Loucy (cell line): Measurements from ENCODE around the gene RNF38.

Experiments
- H2AFZ ChIP-seq: fragments of 200-600 bp; sonication (generic); 2 replicates; pipeline ENCODE4 v1.6.0; 2016; ENCODE audit warnings: antibody characterized with exemption, mild to moderate bottlenecking, low read length, moderate library complexity
- H3F3A ChIP-seq: fragments of 200-600 bp; 2 replicates; pipeline ENCODE4 v1.6.0; 2016; ENCODE audit warnings: antibody characterized with exemption, low read depth, mild to moderate bottlenecking
- H3K27me3 ChIP-seq: fragments of 200-600 bp; sonication (generic); 2 replicates; pipeline ENCODE4 v1.6.1; 2014; ENCODE audit warnings: low read length, mild to moderate bottlenecking; ENCODE audit not compliant: insufficient read depth, poor library complexity, severe bottlenecking
- H3K36me3 ChIP-seq: fragments of 200-600 bp; sonication (generic); 2 replicates; pipeline ENCODE4 v1.6.1; 2016; ENCODE audit warnings: low read length; ENCODE audit not compliant: insufficient read depth
- H3K4me1 ChIP-seq: fragments of 200-600 bp; sonication (generic); 2 replicates; pipeline ENCODE4 v1.5.1; 2014; ENCODE audit warnings: low read length, mild to moderate bottlenecking; ENCODE audit not compliant: insufficient read depth, poor library complexity, severe bottlenecking
- H3K4me2 ChIP-seq: fragments of 200-600 bp; sonication (generic); 2 replicates; pipeline ENCODE4 v1.6.0; 2014; ENCODE audit warnings: antibody characterized with exemption, low read length, low read depth, mild to moderate bottlenecking; ENCODE audit not compliant: poor library complexity, severe bottlenecking
- H3K4me3 ChIP-seq: fragments of 200-600 bp; sonication (generic); 2 replicates; pipeline ENCODE4 v1.5.1; 2014; ENCODE audit warnings: low read length, mild to moderate bottlenecking, mixed read lengths; ENCODE audit not compliant: poor library complexity, severe bottlenecking
- H3K79me2 ChIP-seq: fragments of 200-600 bp; sonication (generic); 2 replicates; pipeline ENCODE4 v1.6.1; 2014; ENCODE audit warnings: low read length; ENCODE audit not compliant: insufficient read depth
- H3K9ac ChIP-seq: fragments of 200-600 bp; sonication (generic); 2 replicates; pipeline ENCODE4 v1.6.0; 2014; ENCODE audit warnings: mild to moderate bottlenecking, low read depth, low read length, moderate library complexity; ENCODE audit not compliant: poor library complexity, severe bottlenecking
- H3K9me2 ChIP-seq: fragments of 200-600 bp; sonication (generic); replicated peaks from 2 replicates; pipeline ENCODE4 v1.6.1; 2016; ENCODE audit warnings: low read depth, low read length, mixed read lengths
- H3K9me3 ChIP-seq: fragments of 200-600 bp; sonication (generic); 2 replicates; pipeline ENCODE4 v1.6.1; 2014; ENCODE audit warnings: mild to moderate bottlenecking, antibody characterized with exemption, low read length, low read depth; ENCODE audit not compliant: insufficient read depth
- H4K20me1 ChIP-seq: fragments of 200-600 bp; sonication (generic); 2 replicates; pipeline ENCODE4 v1.6.0; 2014; ENCODE audit warnings: antibody characterized with exemption, low read length, mild to moderate bottlenecking; ENCODE audit not compliant: insufficient read depth, poor library complexity, severe bottlenecking
- EZH2phosphoT487 ChIP-seq: fragments of 200-600 bp; IDR thresholded peaks from 2 replicates; pipeline ENCODE4 v1.6.1; 2018; ENCODE audit warnings: antibody characterized with exemption, mild to moderate bottlenecking, moderate library complexity, borderline replicate concordance
- TF ChIP-seq, protein P1 (sequence below): fragments of 200-600 bp; sonication (generic); conservative IDR thresholded peaks from 2 replicates; pipeline ENCODE4 v1.5.1; 2014; ENCODE audit warnings: mild to moderate bottlenecking, antibody characterized with exemption, low read length

The RNF38 gene

DNA sequence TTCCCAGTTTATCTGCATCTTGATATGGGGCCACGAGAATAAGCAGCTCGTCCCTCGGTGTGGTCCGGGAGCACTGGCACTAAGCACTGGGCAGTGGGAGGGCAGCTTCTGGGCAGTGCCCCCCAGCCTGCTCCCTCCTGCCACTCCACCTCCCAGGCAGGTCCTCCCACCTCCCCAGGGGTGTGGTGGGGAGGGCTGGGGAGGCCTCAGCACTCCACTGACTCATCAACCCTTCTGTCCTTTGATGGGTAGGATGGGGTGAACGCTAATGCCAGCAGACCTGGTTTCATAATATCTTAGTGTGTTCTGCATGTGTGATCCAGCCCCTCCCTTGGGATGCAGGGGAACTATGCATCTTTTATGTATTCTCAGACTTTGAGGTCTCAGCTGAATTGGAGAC, 79.6 kb downstream of the RNF38 start:
- Histone ChIP-seq H3K9me2 (no peaks in the 10 kb centered on the region), H4K20me1 (no peaks in the 10 kb centered on the region), H3F3A (no peaks in the 10 kb centered on the region), H3K4me1 (peaks cover 7% of the 10 kb centered on the region), H3K4me2 (no peak overlapping the region), H3K4me3 (no peak overlapping the region), H2AFZ (no peak overlapping the region), H3K36me3 (no peaks in the 10 kb centered on the region), H3K27me3 (no peaks in the 10 kb centered on the region), H3K79me2 (no peaks in the 10 kb centered on the region), H3K9me3 (no peaks in the 10 kb centered on the region), H3K9ac (no peak overlapping the region)
- TF ChIP-seq, protein P1, sequence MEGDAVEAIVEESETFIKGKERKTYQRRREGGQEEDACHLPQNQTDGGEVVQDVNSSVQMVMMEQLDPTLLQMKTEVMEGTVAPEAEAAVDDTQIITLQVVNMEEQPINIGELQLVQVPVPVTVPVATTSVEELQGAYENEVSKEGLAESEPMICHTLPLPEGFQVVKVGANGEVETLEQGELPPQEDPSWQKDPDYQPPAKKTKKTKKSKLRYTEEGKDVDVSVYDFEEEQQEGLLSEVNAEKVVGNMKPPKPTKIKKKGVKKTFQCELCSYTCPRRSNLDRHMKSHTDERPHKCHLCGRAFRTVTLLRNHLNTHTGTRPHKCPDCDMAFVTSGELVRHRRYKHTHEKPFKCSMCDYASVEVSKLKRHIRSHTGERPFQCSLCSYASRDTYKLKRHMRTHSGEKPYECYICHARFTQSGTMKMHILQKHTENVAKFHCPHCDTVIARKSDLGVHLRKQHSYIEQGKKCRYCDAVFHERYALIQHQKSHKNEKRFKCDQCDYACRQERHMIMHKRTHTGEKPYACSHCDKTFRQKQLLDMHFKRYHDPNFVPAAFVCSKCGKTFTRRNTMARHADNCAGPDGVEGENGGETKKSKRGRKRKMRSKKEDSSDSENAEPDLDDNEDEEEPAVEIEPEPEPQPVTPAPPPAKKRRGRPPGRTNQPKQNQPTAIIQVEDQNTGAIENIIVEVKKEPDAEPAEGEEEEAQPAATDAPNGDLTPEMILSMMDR = no peak
- TF ChIP-seq EZH2phosphoT487 = no peak

- H3F3A ChIP-seq = no peaks in the 10 kb centered on the region
- TF ChIP-seq, protein P1 = no peak
- TF ChIP-seq EZH2phosphoT487 = no peak
- H3K36me3 ChIP-seq = no peaks in the 10 kb centered on the region
- H4K20me1 ChIP-seq = no peaks in the 10 kb centered on the region
- H3K27me3 ChIP-seq = no peaks in the 10 kb centered on the region
- peaks cover 7% of the 10 kb centered on the region for H3K4me1 ChIP-seq
- no peak overlapping the region for H3K9ac ChIP-seq
- no peaks in the 10 kb centered on the region for H3K79me2 ChIP-seq
- H3K4me3 ChIP-seq = no peak overlapping the region
- H3K4me2 ChIP-seq = no peak overlapping the region
- H2AFZ ChIP-seq = no peak overlapping the region
- H3K9me3 ChIP-seq = no peaks in the 10 kb centered on the region
- no peaks in the 10 kb centered on the region for H3K9me2 ChIP-seq
Measured at GRCh38 chr9:36319806-36320205, 80.3 kb downstream of the RNF38 start.

GRCh38 chr9:36319183-36319582, 80.9 kb downstream of the RNF38 start:
- Histone ChIP-seq H3K79me2 (no peaks in the 10 kb centered on the region), H3K9ac (no peak overlapping the region), H3K4me2 (no peak overlapping the region), H3F3A (no peaks in the 10 kb centered on the region), H3K4me3 (no peak overlapping the region), H3K27me3 (no peaks in the 10 kb centered on the region), H3K9me2 (no peaks in the 10 kb centered on the region), H3K9me3 (no peaks in the 10 kb centered on the region), H3K4me1 (peaks cover 7% of the 10 kb centered on the region), H4K20me1 (no peaks in the 10 kb centered on the region), H3K36me3 (no peaks in the 10 kb centered on the region), H2AFZ (no peak overlapping the region)
- TF ChIP-seq EZH2phosphoT487 = no peak
- TF ChIP-seq, protein P1 = no peak
